ENCODE measurements around the gene IL11. TPM values are rescaled to one million over a fixed set of nuclear protein-coding genes. Genes with fewer than 3 reads are reported as not detected.

Gene IL11
- total RNA-seq, 4 donors from 2014 or later: 0.48 TPM; not detected in 3

DNA sequence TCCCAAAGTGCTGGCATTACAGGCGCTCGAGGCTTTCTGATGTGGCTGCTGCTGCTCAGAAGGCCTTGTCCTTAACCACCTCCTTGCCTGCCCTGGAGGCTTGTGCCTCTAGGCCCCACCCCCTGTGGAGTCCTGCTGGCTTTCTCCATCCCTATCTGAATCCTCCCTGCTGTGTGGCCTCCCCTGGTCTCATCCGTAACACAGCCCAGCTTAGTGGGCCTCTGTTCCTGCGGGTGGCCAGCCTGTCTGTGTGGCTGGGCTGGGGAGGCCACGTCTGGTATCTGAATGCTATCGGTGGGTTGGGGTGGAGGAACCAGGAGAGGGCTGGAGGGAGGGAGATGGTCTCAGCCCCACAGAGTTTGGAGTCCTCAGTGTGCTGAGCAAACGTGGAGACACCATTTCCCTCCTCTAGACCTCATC, 20.2 kb upstream of the IL11 start:
- in situ Hi-C loops (cut with MboI; ENCODE audit: low pct_ligation_motif_present in 1 of 4, low pct_unique_long_range_greater_than_20kb in 1 of 4, low sequenced_read_pairs in 3 of 4): loop anchor here in 1 of 4 donors (25.0 kb wide), 1 partner anchor 103 kb away; the partner anchor contains the start of genes BRSK1 and HSPBP1
- H3K4me1 ChIP-seq: peaks cover 24 to 38% (median 26%) of the 10 kb centered on the region in 4 donors
- peaks cover 0 to 6% (median 0%) of the 10 kb centered on the region in 4 donors for H3K36me3 ChIP-seq

DNA sequence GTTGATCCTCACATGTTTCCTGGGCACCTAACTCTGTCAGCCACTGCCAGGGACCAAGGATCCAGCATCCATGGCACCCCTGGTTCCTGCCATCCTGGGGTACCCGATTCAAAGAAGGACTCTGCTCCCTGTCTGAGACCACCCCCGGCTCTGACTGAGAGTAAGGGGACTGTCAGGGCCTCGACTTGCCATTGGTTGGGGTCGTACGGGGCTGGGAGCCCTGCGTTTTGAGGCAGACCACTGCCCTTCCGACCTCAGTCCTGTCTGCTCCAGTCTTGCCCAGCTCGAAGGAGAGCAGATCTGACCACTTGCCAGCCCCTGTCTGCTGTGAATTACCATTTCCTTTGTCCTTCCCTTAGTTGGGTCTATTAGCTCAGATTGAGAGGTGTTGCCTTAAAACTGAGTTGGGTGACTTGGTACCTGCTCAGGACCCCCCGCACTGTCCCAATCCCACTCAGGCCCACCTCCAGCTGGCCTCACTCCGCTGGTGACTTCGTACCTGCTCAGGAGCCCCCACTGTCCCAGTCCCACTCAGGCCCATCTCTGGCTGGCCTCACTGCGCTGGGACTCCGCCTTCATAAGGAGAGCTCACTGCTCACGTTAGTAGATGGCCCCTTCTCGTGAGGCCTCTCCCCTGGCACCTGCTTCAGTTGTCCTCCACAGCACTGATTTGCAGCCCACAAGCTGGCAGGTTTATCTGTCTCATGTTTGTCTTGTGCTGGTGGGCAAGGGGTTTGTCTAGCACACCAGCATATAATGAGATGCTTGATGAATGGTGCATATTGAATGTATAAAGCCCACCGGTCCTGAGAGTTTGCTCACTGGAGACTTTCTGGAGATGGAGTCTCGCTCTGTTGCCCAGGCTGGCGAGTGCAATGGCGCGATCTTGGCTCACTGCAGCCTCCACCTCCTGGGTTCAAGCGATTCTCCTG, 19.4 kb upstream of the IL11 start:
- DNase-seq: no peak
- no peaks in the 10 kb centered on the region for H3K9me3 ChIP-seq
- H3K4me3 ChIP-seq: no peak overlapping the region
- intact Hi-C loops (cut with DNase I; ENCODE audit: low total_unique reads): loop anchor here (10.0 kb wide), 1 partner anchor 265 kb away; the partner anchor contains the start of gene U2AF2
- WGBS, 2 donors (ENCODE audit: low coverage in 1 of 2): 85 to 95% methylated on average over 6 to 21 of the region's 21 CpGs
- H3K4me1 ChIP-seq: peaks cover 28 to 44% (median 31%) of the 10 kb centered on the region in 4 donors
- no peaks in the 10 kb centered on the region for H3K27me3 ChIP-seq
- H3K36me3 ChIP-seq: peaks cover 0 to 6% (median 0%) of the 10 kb centered on the region in 4 donors
- H3K27ac ChIP-seq: no peak overlapping the region
- in situ Hi-C loops (cut with MboI; ENCODE audit: low pct_ligation_motif_present in 1 of 4, low pct_unique_long_range_greater_than_20kb in 1 of 4, low sequenced_read_pairs in 3 of 4): loop anchor here in 1 of 4 donors (25.0 kb wide), 1 partner anchor 102 kb away; the partner anchor contains the start of genes BRSK1 and HSPBP1
- TF ChIP-seq, protein P1, sequence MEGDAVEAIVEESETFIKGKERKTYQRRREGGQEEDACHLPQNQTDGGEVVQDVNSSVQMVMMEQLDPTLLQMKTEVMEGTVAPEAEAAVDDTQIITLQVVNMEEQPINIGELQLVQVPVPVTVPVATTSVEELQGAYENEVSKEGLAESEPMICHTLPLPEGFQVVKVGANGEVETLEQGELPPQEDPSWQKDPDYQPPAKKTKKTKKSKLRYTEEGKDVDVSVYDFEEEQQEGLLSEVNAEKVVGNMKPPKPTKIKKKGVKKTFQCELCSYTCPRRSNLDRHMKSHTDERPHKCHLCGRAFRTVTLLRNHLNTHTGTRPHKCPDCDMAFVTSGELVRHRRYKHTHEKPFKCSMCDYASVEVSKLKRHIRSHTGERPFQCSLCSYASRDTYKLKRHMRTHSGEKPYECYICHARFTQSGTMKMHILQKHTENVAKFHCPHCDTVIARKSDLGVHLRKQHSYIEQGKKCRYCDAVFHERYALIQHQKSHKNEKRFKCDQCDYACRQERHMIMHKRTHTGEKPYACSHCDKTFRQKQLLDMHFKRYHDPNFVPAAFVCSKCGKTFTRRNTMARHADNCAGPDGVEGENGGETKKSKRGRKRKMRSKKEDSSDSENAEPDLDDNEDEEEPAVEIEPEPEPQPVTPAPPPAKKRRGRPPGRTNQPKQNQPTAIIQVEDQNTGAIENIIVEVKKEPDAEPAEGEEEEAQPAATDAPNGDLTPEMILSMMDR (IDR thresholded peaks at IDR 0.05): no peak
- TF ChIP-seq POLR2AphosphoS5 (IDR thresholded peaks at IDR 0.05) (no peak), POLR2A (IDR thresholded peaks at IDR 0.05) (no peak), EP300 (IDR thresholded peaks at IDR 0.05; ENCODE audit: low read depth) (no peak)

More for the DNA sequence above, 20.2 kb upstream of the IL11 start:
- Histone ChIP-seq H3K9me3 (no peaks in the 10 kb centered on the region), H3K4me3 (no peak overlapping the region), H3K27me3 (no peaks in the 10 kb centered on the region), H3K27ac (no peak overlapping the region)
- intact Hi-C loops (cut with DNase I; ENCODE audit: low total_unique reads): no loop called here
- 20 to 81% methylated on average over 1 to 7 of the region's 7 CpGs for WGBS, 2 donors (ENCODE audit: low coverage in 1 of 2)
- DNase-seq: no peak
- TF ChIP-seq, protein P1 (IDR thresholded peaks at IDR 0.05): no peak
- TF ChIP-seq EP300 (IDR thresholded peaks at IDR 0.05; ENCODE audit: low read depth): no peak
- TF ChIP-seq POLR2AphosphoS5 (IDR thresholded peaks at IDR 0.05): no peak
- no peak for TF ChIP-seq POLR2A (IDR thresholded peaks at IDR 0.05)

DNA sequence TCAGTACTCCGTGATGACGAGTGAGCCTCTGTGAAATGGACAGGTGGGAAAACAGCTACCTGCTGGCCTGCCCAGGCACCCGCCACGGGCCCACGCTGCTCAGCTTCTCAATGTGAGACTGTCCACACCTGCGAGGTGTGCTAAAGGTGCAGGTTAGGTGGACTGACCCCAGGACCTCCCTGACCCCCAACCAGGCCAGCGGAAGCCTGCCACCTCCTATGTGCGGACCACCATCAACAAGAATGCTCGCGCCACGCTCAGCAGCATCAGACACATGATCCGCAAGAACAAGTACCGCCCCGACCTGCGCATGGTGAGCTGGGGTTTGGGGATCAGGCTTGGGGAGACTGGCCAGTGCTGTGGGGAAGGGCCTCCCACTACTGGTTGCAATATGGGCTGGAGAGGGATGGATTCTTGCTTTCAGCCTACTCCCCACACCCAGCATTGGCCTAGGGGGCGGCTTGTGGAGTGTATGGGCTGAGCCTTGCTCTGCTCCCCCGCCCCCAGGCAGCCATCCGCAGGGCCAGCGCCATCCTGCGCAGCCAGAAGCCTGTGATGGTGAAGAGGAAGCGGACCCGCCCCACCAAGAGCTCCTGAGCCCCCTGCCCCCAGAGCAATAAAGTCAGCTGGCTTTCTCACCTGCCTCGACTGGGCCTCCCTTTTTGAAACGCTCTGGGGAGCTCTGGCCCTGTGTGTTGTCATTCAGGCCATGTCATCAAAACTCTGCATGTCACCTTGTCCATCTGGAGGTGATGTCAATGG, 17.7 kb upstream of the IL11 start:
- peak overlapping the region in 1 of 4 donors; percentile 99 for H3K27ac ChIP-seq
- no peaks in the 10 kb centered on the region for H3K27me3 ChIP-seq
- TF ChIP-seq POLR2A (IDR thresholded peaks at IDR 0.05): no peak
- TF ChIP-seq POLR2AphosphoS5 (IDR thresholded peaks at IDR 0.05): no peak
- TF ChIP-seq, protein P1 (IDR thresholded peaks at IDR 0.05): no peak
- no peak for TF ChIP-seq EP300 (IDR thresholded peaks at IDR 0.05; ENCODE audit: low read depth)
- no peak for DNase-seq
- H3K4me1 ChIP-seq: peaks cover 33 to 54% (median 41%) of the 10 kb centered on the region in 4 donors
- H3K4me3 ChIP-seq: peak overlapping the region in 2 of 4 donors; percentile 74 to 93
- peaks cover 0 to 6% (median 0%) of the 10 kb centered on the region in 4 donors for H3K36me3 ChIP-seq
- in situ Hi-C loops (cut with MboI; ENCODE audit: low pct_ligation_motif_present in 1 of 4, low pct_unique_long_range_greater_than_20kb in 1 of 4, low sequenced_read_pairs in 3 of 4): loop anchor here in 1 of 4 donors (25.0 kb wide), 1 partner anchor 101 kb away; the partner anchor contains the start of genes BRSK1 and HSPBP1
- WGBS, 2 donors (ENCODE audit: low coverage in 1 of 2): 81% methylated on average over 22 of the region's 24 CpGs; no CpG with 5 or more reads in 1 of the 2 donors
- H3K9me3 ChIP-seq: no peaks in the 10 kb centered on the region
- intact Hi-C loops (cut with DNase I; ENCODE audit: low total_unique reads): loop anchor here (10.0 kb wide), 1 partner anchor 267 kb away; the partner anchor contains the start of gene U2AF2

All from transverse colon (tissue), 4 donors.